Large intestine (tissue), 3 donors: ENCODE data around the gene LEO1. TPM values are rescaled to one million over a fixed set of nuclear protein-coding genes. Genes with fewer than 3 reads are reported as not detected.
A peak's percentile ranks its signal among the peaks of the same experiment; 100 is the strongest.
"Not testable (repeated sequence)": the region's sequence is repeated elsewhere in the genome, so short reads cannot be mapped to it uniquely, and the experiment has no call there.

Experiments used
- DNase-seq, 2 donors: peaks; one replicate each; pipeline versions ENCODE4 v3.0.0 to v3.0.0-alpha.2; 2013
- H3K27ac ChIP-seq: one replicate; pipeline ENCODE4 v1.5.1; 2013; ENCODE audit warnings: low read length
- H3K27me3 ChIP-seq: 2 replicates; pipeline ENCODE4 v1.6.1; 2013; ENCODE audit warnings: low read length; ENCODE audit not compliant: control insufficient read depth, insufficient read depth
- H3K36me3 ChIP-seq: 2 replicates; pipeline ENCODE4 v1.6.1; 2013; ENCODE audit warnings: low read length; ENCODE audit not compliant: control insufficient read depth, insufficient read depth
- H3K4me1 ChIP-seq: one replicate; pipeline ENCODE4 v1.6.1; 2013; ENCODE audit warnings: low read length; ENCODE audit not compliant: control insufficient read depth, insufficient read depth
- H3K4me3 ChIP-seq: one replicate; pipeline ENCODE4 v1.5.1; 2013; ENCODE audit warnings: low read length
- H3K9me3 ChIP-seq: one replicate; pipeline ENCODE4 v1.6.1; 2013; ENCODE audit warnings: mild to moderate bottlenecking, low read depth, low read length, moderate library complexity; ENCODE audit not compliant: control insufficient read depth
- WGBS: methylation state at CpG from one replicate; pipeline ENCODE4 v1.1.5; 2013; ENCODE audit warnings: low lambda C conversion rate; ENCODE audit not compliant: insufficient coverage; 5-methylcytosine and 5-hydroxymethylcytosine counted together
- polyA plus RNA-seq: library from polyadenylated mRNA; unstranded; fragments of 120-200 nt; gene quantifications from one replicate; pipeline ENCODE4 v1.2.1, GENCODE V29; 2013

Gene LEO1
- polyA plus RNA-seq, 1 donor, result 21.0 TPM

DNA sequence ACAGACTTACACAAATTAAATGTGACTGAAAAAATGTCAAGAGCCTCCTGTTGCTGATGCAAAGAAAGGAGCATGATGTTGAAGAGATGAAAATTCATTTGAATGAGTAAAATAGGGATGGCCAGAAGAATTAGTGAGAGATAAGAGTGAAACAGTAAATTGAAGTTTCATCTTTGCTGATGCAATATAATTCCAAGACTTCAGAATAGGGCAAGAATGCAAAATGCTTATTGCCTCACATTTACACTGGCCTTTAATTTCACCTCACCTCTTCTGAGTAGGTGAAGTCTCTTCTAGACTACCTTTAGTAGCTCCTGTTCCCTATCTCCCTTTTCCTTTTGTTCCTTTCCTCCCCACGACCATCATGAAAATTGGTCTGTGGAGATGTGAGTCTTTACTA lies 32.1 kb upstream of the LEO1 start:
- Histone ChIP-seq H3K4me1 (peaks cover 12% of the 10 kb centered on the region), H3K36me3 (no peaks in the 10 kb centered on the region), H3K9me3 (no peaks in the 10 kb centered on the region), H3K27ac (no peak overlapping the region), H3K27me3 (no peaks in the 10 kb centered on the region), H3K4me3 (no peak overlapping the region)
- no peak for DNase-seq
- 80% methylated on average over 1 of the region's 1 CpG for WGBS

DNA sequence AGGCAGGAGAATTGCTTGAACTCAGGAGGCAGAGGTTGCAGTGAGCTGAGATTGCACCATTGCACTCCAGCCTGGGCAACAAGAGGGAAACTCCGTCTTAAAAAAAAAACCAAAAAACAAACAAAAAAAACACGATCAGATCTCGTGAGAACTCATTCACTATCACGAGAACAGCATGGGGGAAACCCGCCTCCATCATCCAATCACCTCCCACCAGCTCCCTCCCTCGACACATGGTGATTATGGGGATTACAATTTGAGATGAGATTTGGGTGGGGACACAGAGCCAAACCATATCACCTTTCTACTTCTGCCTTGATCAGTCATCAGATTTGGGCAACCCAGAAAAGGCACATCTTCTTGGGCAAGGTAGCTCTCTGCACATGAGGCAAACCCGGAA lies 31.5 kb upstream of the LEO1 start:
- DNase-seq, H3K9me3 ChIP-seq, H3K4me3 ChIP-seq, H3K27me3 ChIP-seq, H3K36me3 ChIP-seq, H3K27ac ChIP-seq: not testable (repeated sequence)
- peaks cover 12% of the 10 kb centered on the region for H3K4me1 ChIP-seq
- WGBS, result 83% methylated on average over 1 of the region's 7 CpGs

DNA sequence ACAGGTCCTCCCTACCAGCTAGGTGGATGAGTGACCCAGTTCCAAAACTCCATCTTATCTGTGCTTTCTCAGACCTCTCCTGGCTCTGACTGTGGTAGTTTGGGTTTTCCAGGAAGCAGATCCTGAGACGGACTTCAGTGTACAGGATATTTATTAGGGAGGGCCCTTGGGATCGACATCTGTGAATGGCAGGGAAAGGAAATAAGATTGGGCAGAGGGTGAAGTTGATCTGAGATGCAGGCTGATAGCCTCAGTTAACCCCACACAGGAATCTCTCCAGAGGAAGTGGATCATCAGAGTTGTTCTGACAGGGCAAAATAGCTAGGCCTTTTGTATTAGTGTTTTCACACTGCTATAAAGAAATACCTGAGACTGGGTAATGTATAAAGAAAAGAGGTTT lies 30.8 kb upstream of the LEO1 start:
- no peak overlapping the region for H3K4me3 ChIP-seq
- H3K27me3 ChIP-seq, result no peaks in the 10 kb centered on the region
- DNase-seq, result no peak
- H3K4me1 ChIP-seq, result peaks cover 10% of the 10 kb centered on the region
- H3K36me3 ChIP-seq, result no peaks in the 10 kb centered on the region
- WGBS, result 100% methylated on average over 1 of the region's 2 CpGs
- H3K9me3 ChIP-seq, result no peaks in the 10 kb centered on the region
- no peak overlapping the region for H3K27ac ChIP-seq

DNA sequence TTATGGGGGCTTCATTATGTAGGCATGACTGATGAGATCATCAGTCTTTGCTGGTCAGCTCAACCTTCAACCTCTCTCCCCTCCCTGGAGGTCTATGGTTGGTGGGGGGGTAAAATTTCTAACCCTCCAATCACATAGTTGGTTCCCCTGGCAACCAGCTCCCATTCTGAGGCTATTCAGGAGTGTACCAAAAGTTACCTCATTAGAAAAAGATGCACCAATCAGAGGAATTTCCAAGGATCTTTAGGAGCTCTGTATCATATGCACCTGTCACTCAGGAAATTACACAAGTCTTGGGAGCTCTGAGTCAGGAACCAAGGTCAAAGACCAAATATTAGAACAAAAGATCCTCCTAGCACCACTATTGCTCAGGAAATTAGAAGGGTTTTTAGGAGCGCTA lies 21.4 kb upstream of the LEO1 start:
- Histone ChIP-seq H3K4me1 (no peaks in the 10 kb centered on the region), H3K4me3 (no peak overlapping the region), H3K36me3 (no peaks in the 10 kb centered on the region), H3K9me3 (no peaks in the 10 kb centered on the region), H3K27ac (no peak overlapping the region), H3K27me3 (no peaks in the 10 kb centered on the region)
- no CpG with 5 or more reads among the region's 1 CpG for WGBS
- DNase-seq, result no peak

DNA sequence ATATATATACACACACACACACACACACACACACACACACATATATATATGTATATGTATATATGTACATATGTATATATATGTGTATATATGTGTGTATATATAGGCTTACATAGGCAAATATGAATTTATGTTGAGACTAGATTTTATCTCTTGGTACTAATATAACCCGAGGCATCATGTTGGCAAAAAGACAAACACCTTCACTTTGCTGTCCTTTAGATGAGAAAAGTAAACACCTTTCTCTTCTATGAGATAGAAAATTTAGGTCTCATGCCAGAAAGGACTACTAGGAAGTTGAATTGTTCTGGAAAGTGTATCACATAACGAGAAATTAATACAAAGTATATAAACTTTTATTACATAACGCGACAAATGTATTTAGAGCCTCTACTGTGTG lies 19.6 kb upstream of the LEO1 start:
- WGBS, result 82% methylated on average over 2 of the region's 4 CpGs
- no peaks in the 10 kb centered on the region for H3K27me3 ChIP-seq
- no peak for DNase-seq
- H3K9me3 ChIP-seq, result no peaks in the 10 kb centered on the region
- no peak overlapping the region for H3K27ac ChIP-seq
- no peaks in the 10 kb centered on the region for H3K36me3 ChIP-seq
- no peaks in the 10 kb centered on the region for H3K4me1 ChIP-seq
- no peak overlapping the region for H3K4me3 ChIP-seq

DNA sequence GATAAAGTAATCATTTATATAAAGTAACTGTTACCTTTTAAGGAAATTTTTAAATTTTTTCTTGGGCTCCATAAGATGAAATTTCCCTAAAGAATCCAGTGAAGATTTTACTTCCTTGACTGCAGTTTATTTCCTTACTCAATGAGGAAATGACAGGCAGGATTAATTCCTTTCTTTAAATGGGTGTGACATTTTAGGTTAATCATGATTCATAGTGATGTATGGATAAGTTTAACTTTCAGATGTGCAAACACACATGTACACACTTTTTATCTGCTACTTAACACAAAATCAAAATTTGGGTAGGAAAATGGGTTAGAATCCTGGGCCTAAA lies 11.2 kb upstream of the LEO1 start:
- Histone ChIP-seq H3K27me3 (no peaks in the 10 kb centered on the region), H3K4me3 (no peak overlapping the region), H3K27ac (no peak overlapping the region), H3K36me3 (no peaks in the 10 kb centered on the region), H3K9me3 (no peaks in the 10 kb centered on the region), H3K4me1 (peaks cover 7% of the 10 kb centered on the region)
- no peak for DNase-seq

DNA sequence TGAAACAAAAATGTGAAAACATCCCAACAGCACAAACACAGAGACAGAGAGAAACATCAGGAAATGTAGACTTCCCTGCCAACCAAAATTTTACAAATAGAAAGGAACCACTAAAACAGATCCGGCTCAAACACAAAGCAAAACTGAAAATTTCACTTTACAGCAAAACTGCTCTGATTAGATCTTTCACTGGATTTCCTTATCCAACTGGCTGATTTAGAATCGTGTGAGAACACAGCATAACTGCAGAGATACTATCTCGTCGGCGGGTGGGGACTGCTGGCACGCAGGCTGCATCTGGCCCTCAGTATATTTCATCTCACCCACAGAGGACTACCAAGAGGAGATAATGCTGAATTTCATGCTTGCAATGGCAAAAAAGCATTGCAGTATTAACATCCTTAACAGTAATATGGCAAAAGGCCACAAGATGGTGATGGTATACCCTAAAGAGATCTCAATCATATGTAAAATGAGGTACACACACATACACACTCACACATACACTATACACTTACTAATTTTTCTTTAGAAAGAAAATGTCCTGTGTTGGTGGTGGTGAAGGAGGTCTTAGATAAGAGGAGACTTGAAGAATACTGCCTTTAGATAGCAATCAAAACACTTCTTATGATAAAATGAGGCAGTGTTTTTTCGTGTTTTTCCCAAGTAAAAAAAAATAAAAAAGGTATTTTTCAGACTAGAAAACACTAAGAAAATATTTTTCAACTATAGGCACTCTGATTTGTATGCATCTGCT lies 10.6 kb upstream of the LEO1 start:
- no peak overlapping the region for H3K4me3 ChIP-seq
- peaks cover 7% of the 10 kb centered on the region for H3K4me1 ChIP-seq
- 67% methylated on average over 1 of the region's 7 CpGs for WGBS
- no peaks in the 10 kb centered on the region for H3K36me3 ChIP-seq
- H3K27me3 ChIP-seq, result no peaks in the 10 kb centered on the region
- peak; percentile 24 to 47 for DNase-seq
- no peak overlapping the region for H3K27ac ChIP-seq
- no peaks in the 10 kb centered on the region for H3K9me3 ChIP-seq

DNA sequence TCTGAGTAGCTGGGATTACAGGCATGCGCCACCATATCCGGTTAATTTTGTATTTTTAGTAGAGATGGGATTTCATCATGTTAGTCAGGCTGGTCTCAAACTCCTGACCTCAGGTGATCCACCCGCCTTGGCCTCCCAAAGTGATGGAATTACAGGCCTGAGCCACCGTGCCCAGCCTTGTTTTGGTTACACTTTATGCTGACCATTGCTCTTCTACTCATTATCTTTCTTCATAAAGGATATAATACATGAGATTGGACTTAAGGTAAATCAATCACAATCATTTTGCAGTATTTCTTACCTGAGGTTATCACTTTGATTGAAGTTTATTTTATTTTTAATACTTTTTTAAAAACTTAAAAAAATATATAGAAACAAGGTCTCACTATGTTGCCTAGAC lies 2.2 kb upstream of the LEO1 start:
- DNase-seq, result no peak
- H3K9me3 ChIP-seq, result no peaks in the 10 kb centered on the region
- WGBS, result no CpG with 5 or more reads among the region's 4 CpGs

DNA sequence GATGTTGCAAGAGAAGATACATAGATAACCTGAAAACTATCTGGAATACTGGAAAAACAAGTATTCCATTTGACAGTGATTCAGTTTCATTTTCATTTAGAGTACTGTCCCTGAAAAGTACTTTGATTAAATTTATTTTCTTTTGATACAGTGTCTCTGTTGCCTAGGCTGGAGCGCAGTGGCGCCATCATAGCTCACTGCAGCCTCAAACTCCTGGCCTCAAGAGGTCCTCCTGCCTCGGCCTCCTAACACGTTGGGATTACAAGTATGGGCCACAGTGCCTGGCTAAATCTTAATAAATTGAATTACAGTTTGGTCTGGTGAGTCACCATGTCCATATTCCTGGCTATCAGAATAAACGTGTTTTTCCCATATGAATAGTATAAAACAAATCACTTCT lies 1.6 kb upstream of the LEO1 start:
- H3K36me3 ChIP-seq, result no peaks in the 10 kb centered on the region
- H3K9me3 ChIP-seq, result peaks cover 3% of the 10 kb centered on the region
- peaks cover 7% of the 10 kb centered on the region for H3K4me1 ChIP-seq
- 100% methylated on average over 3 of the region's 5 CpGs for WGBS
- no peak overlapping the region for H3K27ac ChIP-seq
- H3K27me3 ChIP-seq, result no peaks in the 10 kb centered on the region
- H3K4me3 ChIP-seq, result no peak overlapping the region
- DNase-seq, result no peak

More for the DNA sequence above, 2.2 kb upstream of the LEO1 start:
- Histone ChIP-seq H3K4me3 (no peak overlapping the region), H3K27me3 (no peaks in the 10 kb centered on the region), H3K27ac (no peak overlapping the region), H3K4me1 (peaks cover 7% of the 10 kb centered on the region), H3K36me3 (no peaks in the 10 kb centered on the region)

DNA sequence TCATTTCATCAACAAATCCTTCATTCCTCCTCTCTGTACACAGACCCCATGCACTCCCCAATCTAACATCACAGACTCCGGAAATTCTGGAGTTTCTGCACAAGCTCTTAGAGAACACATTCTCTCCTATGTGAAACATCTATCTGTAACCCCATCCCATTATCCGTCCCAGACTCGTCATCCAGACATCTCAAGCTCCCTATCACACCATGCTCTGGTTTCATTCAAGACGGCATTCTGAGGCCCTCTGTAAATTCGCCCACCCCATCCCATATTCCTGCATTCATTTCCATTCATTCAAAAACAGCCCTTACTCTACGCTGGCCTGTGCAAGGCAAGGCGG lies 575 bp downstream of the LEO1 start:
- Histone ChIP-seq H3K4me3 (peak overlapping the region; percentile 90), H3K27me3 (no peaks in the 10 kb centered on the region), H3K4me1 (peaks cover 7% of the 10 kb centered on the region), H3K27ac (peak overlapping the region; percentile 84), H3K36me3 (peaks cover 2% of the 10 kb centered on the region), H3K9me3 (peaks cover 12% of the 10 kb centered on the region)
- DNase-seq, result no peak
- 0% methylated on average over 2 of the region's 7 CpGs for WGBS

DNA sequence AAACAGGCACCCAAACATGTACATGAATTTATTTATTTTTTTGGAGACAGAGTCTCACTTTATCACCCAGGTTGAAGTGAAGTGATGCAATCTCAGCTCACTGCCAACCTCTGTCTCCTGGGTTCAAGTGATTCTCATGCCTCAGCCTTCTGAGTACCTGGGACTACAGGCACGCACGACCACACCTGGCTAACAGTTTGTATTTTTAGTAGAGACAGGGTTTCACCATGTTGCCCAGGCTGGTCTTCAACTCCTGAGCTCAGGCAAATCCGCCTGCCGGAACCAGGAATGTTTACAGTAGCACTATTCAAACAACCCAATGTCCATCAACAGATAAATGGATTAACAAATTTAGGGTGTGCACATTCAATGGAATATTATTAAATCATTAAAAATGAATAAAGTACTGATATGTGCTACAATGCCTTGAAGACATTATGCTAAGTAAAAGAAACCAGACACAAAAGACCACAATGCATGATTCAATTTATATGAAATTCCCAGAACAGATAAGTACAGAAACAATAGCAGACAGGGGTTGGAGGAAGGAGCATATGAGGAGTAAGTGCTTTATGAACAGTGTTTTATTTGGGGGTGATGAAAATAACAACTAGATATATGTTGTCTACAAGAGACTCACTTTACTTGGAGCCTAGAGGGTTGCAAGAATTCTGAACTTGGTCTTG lies 1.3 kb downstream of the LEO1 start:
- H3K9me3 ChIP-seq, result peaks cover 12% of the 10 kb centered on the region
- H3K36me3 ChIP-seq, result peaks cover 6% of the 10 kb centered on the region
- H3K4me3 ChIP-seq, result peak overlapping the region; percentile 90
- DNase-seq, result no peak
- H3K27me3 ChIP-seq, result no peaks in the 10 kb centered on the region
- peaks cover 7% of the 10 kb centered on the region for H3K4me1 ChIP-seq
- no CpG with 5 or more reads among the region's 4 CpGs for WGBS
- no peak overlapping the region for H3K27ac ChIP-seq
